Middle frontal gyrus (tissue), 1 donor: ENCODE measurements around the gene KCNG4.
"Not testable (repeated sequence)": the region's sequence is repeated elsewhere in the genome, so short reads cannot be mapped to it uniquely, and the experiment has no call there.

Experiments used
- DNase-seq: peaks from one replicate; pipeline ENCODE4 v3.0.0-alpha.2; 2015; ENCODE audit warnings: low spot score; ENCODE audit errors: extremely low spot score

KCNG4 gene

GRCh38 chr16:84234321-84235241 lies 5.2 kb downstream of the KCNG4 start:
- no peak for DNase-seq

- no peak for DNase-seq
Measured at GRCh38 chr16:84233748-84234147, 6.1 kb downstream of the KCNG4 start.

- DNase-seq = no peak
Measured at GRCh38 chr16:84232969-84233368, 6.8 kb downstream of the KCNG4 start.

GRCh38 chr16:84232060-84232459 lies 7.8 kb downstream of the KCNG4 start:
- no peak for DNase-seq

GRCh38 chr16:84229471-84229870 lies 10.3 kb downstream of the KCNG4 start:
- DNase-seq = no peak

GRCh38 chr16:84228256-84228838 lies 11.5 kb downstream of the KCNG4 start:
- DNase-seq = no peak

- DNase-seq = no peak
Measured at GRCh38 chr16:84227548-84227947, 12.3 kb downstream of the KCNG4 start.

- no peak for DNase-seq
Measured at GRCh38 chr16:84226026-84226425, 13.8 kb downstream of the KCNG4 start.

- no peak for DNase-seq
Measured at GRCh38 chr16:84225571-84225970, 14.2 kb downstream of the KCNG4 start.

GRCh38 chr16:84225126-84225525 lies 14.7 kb downstream of the KCNG4 start:
- DNase-seq = no peak

GRCh38 chr16:84224554-84224953 lies 15.3 kb downstream of the KCNG4 start:
- no peak for DNase-seq

- no peak for DNase-seq
Measured at GRCh38 chr16:84223456-84223855, 16.4 kb downstream of the KCNG4 start.

- no peak for DNase-seq
Measured at GRCh38 chr16:84220851-84221250, 19.0 kb downstream of the KCNG4 start.

- DNase-seq = no peak
Measured at GRCh38 chr16:84218956-84219355, 20.9 kb downstream of the KCNG4 start.

- DNase-seq = no peak
Measured at GRCh38 chr16:84218176-84218823, 21.5 kb downstream of the KCNG4 start.

- not testable (repeated sequence) for DNase-seq
Measured at GRCh38 chr16:84216144-84216543, 23.7 kb downstream of the KCNG4 start.

- DNase-seq = no peak
Measured at GRCh38 chr16:84215531-84215930, 24.3 kb downstream of the KCNG4 start.

- DNase-seq = no peak
Measured at GRCh38 chr16:84214451-84215066, 25.3 kb downstream of the KCNG4 start.

- no peak for DNase-seq
Measured at GRCh38 chr16:84212631-84213030, 27.2 kb downstream of the KCNG4 start.

GRCh38 chr16:84212154-84212553 lies 27.7 kb downstream of the KCNG4 start:
- DNase-seq = no peak

GRCh38 chr16:84209989-84210388 lies 29.8 kb downstream of the KCNG4 start:
- no peak for DNase-seq

GRCh38 chr16:84207879-84208278 lies 31.9 kb downstream of the KCNG4 start:
- no peak for DNase-seq
